Panc1 (cell line): ENCODE results near the gene CLCN1. TPM values are rescaled to one million over a fixed set of nuclear protein-coding genes. Genes with fewer than 3 reads are reported as not detected.

ENCODE experiments used
- ATAC-seq: fragments of 200-7000 bp; cut with Tn5 transposase; 2 replicates; pipeline ENCODE4 v1.9.1; 2020; ENCODE audit warnings: mild to moderate bottlenecking, moderate library complexity
- BruUV-seq: library from RNA; stranded (reverse); fragments of 400-500 nt; replicated peaks from 2 replicates; lab custom pipeline; 2021; lab: Mats Ljungman, UMichigan
- CTCF ChIA-PET: fragments of 300-600 bp; sonication (Branson Sonifier 250); formaldehyde crosslinking; loops from one replicate; lab custom pipeline; 2022; ENCODE audit warnings: antibody characterized with exemption; lab: Charles Lee
- POLR2A ChIA-PET: fragments of 300-600 bp; sonication (Branson Sonifier 250); formaldehyde crosslinking; loops from one replicate; lab custom pipeline; 2022; ENCODE audit warnings: antibody characterized with exemption; lab: Charles Lee
- DNase-seq: peaks from one replicate; pipeline ENCODE4 v3.0.0-alpha.2; 2010; ENCODE audit warnings: low read depth, low spot score
- H3K27ac ChIP-seq: 2 replicates; pipeline ENCODE4 v1.5.1; 2011; ENCODE audit warnings: mild to moderate bottlenecking, low read length, inconsistent platforms
- H3K27me3 ChIP-seq: fragments of 200-500 bp; sonication (Bioruptor generic); 2 replicates; pipeline ENCODE4 v1.6.0; 2014; ENCODE audit warnings: low read length, inconsistent platforms; ENCODE audit not compliant: control insufficient read depth, insufficient read depth
- H3K36me3 ChIP-seq: fragments of 200-500 bp; sonication (Bioruptor generic); 2 replicates; pipeline ENCODE4 v1.5.1; 2014; ENCODE audit warnings: inconsistent platforms, mild to moderate bottlenecking, low read length, moderate library complexity; ENCODE audit not compliant: control insufficient read depth, insufficient read depth
- H3K4me1 ChIP-seq: 2 replicates; pipeline ENCODE4 v1.5.1; 2011; ENCODE audit warnings: inconsistent platforms, mild to moderate bottlenecking, low read length, moderate library complexity; ENCODE audit not compliant: control insufficient read depth, insufficient read depth
- H3K4me3 ChIP-seq, 2 experiments: 2 replicates each; pipeline ENCODE4 v1.5.1; 2011 to 2012; ENCODE audit warnings: low read depth in 2 of 2, low read length in 2 of 2, mild to moderate bottlenecking in 2 of 2, inconsistent platforms in 1 of 2, moderate library complexity in 1 of 2
- H3K9me3 ChIP-seq: fragments of 200-500 bp; sonication (Bioruptor generic); 2 replicates; pipeline ENCODE4 v1.5.1; 2014; ENCODE audit warnings: low read depth, mild to moderate bottlenecking, inconsistent platforms, low read length, moderate library complexity; ENCODE audit not compliant: control insufficient read depth, insufficient read depth
- POLR2AphosphoS5 ChIP-seq: IDR thresholded peaks from 2 replicates; pipeline ENCODE4 v1.6.1; 2012; ENCODE audit warnings: mild to moderate bottlenecking, low read depth, low read length, moderate library complexity
- REST ChIP-seq, 2 experiments: IDR thresholded peaks; 2 replicates each; pipeline ENCODE4 v1.6.1; 2011 to 2012; ENCODE audit warnings: low read depth in 2 of 2, control low read depth in 1 of 2, low read length in 1 of 2, mild to moderate bottlenecking in 1 of 2, moderate library complexity in 1 of 2; ENCODE audit not compliant: insufficient read depth in 1 of 2
- SIN3A ChIP-seq: IDR thresholded peaks from 2 replicates; pipeline ENCODE4 v1.6.1; 2012; ENCODE audit warnings: low read depth, mild to moderate bottlenecking, low read length, moderate library complexity, borderline replicate concordance; ENCODE audit not compliant: insufficient read depth
- TCF7L2 ChIP-seq: IDR thresholded peaks from 2 replicates; pipeline ENCODE4 v1.6.1; 2011; ENCODE audit warnings: mild to moderate bottlenecking, low read depth, low read length, inconsistent platforms
- in situ Hi-C: cut with HindIII; loops from 2 replicates; pipeline ENCODE4 v1.10.0; 2016; ENCODE audit warnings: low sequenced_read_pairs, low pct_unique_long_range_greater_than_20kb
- intact Hi-C: fragments of 100-400 bp; cut with micrococcal nuclease; formaldehyde crosslinking; loops from one replicate; pipeline ENCODE4 v1.10.0; 2022; ENCODE audit not compliant: unreplicated experiment
- total RNA-seq: library from RNA; stranded (reverse); gene quantifications from one replicate; pipeline ENCODE4 v1.2.1, GENCODE V29; 2021; ENCODE audit not compliant: unreplicated experiment
- TF ChIP-seq, protein P1 (sequence below): fragments of 450-650 bp; IDR thresholded peaks from 2 replicates; pipeline ENCODE4 v1.5.1; 2017; ENCODE audit warnings: mild to moderate bottlenecking

The CLCN1 gene
- total RNA-seq, 1 experiment from 2014 or later, result 0.15 TPM

- Histone ChIP-seq H3K9me3 (no peaks in the 10 kb centered on the region), H3K4me1 (no peaks in the 10 kb centered on the region), H3K27ac (no peak overlapping the region), H3K36me3 (no peaks in the 10 kb centered on the region), H3K4me3 (peak overlapping the region; percentile 44 to 51), H3K27me3 (peaks cover 25% of the 10 kb centered on the region)
- intact Hi-C loops, result no loop called here
- no TSS peak for BruUV-seq
- ChIA-PET POLR2A (interaction anchor here (0.6 kb wide), 1 partner anchor 573 kb away, joined by 18 read pairs; no protein-coding TSS in a partner anchor), CTCF (no interaction called here)
- ATAC-seq (no peak), DNase-seq (no peak)
- TF ChIP-seq SIN3A (no peak), TCF7L2 (no peak), POLR2AphosphoS5 (no peak), REST (IDR thresholded peaks at IDR 0.05; ENCODE audit: insufficient read depth in 1 of 2, low read depth in 2 of 2, low read length in 1 of 2) (no peak)
- TF ChIP-seq, protein P1, sequence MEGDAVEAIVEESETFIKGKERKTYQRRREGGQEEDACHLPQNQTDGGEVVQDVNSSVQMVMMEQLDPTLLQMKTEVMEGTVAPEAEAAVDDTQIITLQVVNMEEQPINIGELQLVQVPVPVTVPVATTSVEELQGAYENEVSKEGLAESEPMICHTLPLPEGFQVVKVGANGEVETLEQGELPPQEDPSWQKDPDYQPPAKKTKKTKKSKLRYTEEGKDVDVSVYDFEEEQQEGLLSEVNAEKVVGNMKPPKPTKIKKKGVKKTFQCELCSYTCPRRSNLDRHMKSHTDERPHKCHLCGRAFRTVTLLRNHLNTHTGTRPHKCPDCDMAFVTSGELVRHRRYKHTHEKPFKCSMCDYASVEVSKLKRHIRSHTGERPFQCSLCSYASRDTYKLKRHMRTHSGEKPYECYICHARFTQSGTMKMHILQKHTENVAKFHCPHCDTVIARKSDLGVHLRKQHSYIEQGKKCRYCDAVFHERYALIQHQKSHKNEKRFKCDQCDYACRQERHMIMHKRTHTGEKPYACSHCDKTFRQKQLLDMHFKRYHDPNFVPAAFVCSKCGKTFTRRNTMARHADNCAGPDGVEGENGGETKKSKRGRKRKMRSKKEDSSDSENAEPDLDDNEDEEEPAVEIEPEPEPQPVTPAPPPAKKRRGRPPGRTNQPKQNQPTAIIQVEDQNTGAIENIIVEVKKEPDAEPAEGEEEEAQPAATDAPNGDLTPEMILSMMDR, result no peak
- in situ Hi-C loops, result no loop called here
Measured at GRCh38 chr7:143361552-143362130, 45.7 kb downstream of the CLCN1 start.

DNA sequence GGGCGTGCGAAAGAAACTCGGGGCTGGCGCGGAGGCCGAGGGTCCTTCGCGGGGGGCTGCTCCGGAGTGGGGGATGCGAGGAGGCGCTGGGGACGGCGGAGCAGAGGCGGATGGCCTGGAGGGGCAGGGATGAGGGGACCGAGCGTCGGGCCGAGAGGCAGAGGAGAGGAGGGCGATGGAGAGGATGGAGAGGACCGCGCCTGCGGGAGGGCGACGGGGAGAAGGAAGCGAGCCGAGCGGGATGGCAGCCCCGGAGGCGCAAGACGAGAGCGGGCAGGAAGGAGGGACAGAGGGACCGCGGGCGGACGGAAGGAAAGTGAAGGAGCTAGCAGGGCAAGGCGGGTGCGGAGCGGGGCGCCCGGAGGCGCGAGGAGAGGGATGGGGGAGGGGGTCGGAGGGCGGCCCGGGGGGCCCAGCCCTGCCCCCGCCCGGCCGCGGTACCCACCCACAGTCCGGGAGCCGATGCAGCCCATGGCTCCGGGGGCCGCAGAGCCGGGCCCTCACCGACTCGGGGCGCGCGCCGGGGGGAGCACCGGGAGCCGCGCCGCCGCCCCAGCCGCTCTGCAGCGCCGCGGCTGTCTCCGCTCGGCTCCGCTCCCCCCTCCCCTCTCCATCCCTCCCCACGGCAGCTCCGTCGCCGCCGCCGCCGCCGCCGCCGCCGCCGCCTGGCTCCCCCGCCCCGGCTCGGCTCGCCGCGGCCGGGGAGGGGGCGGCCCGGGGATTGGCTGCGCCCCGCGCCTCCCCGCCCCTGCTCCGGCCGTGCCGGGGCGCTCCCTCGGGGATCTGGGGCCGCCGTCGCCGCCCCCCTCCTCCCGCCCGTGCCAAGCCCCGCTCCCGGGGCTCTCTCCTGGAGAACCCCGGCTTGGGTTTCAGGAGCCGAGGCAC lies 46.5 kb downstream of the CLCN1 start, which contains the start of gene FAM131B:
Gene FAM131B (minus strand): TSS at position 583 of the 885 bp plus-strand sequence. CDS start 110 bp downstream, at position 473.
- H3K9me3 ChIP-seq, result no peaks in the 10 kb centered on the region
- peak; percentile 69 for ATAC-seq
- TF ChIP-seq REST (IDR thresholded peaks at IDR 0.05; ENCODE audit: insufficient read depth in 1 of 2, low read depth in 2 of 2, low read length in 1 of 2), result no peak
- TF ChIP-seq TCF7L2, result no peak
- TF ChIP-seq, protein P1, result no peak
- no peak for TF ChIP-seq SIN3A
- no peak for TF ChIP-seq POLR2AphosphoS5
- no TSS peak for BruUV-seq
- no peaks in the 10 kb centered on the region for H3K36me3 ChIP-seq
- ChIA-PET CTCF (no interaction called here), POLR2A (interaction anchor here (0.6 kb wide), 1 partner anchor 574 kb away, joined by 18 read pairs; no protein-coding TSS in a partner anchor)
- H3K4me3 ChIP-seq, result peak within 1 kb of the TSS; percentile 44 to 51
- H3K4me1 ChIP-seq, result no peaks in the 10 kb centered on the region
- H3K27me3 ChIP-seq, result peaks cover 27% of the 10 kb centered on the region
- DNase-seq, result no peak
- no peak within 1 kb of the TSS for H3K27ac ChIP-seq
- in situ Hi-C loops, result no loop called here
- intact Hi-C loops, result no loop called here
